T-helper 22 cell (primary cell): ENCODE results near the gene CYB5R3.
"Not testable (repeated sequence)": the region's sequence is repeated elsewhere in the genome, so short reads cannot be mapped to it uniquely, and the experiment has no call there.

ENCODE experiments used
- DNase-seq: peaks from one replicate; pipeline ENCODE4 v3.0.0-alpha.2; 2020; ENCODE audit warnings: low read depth

Gene CYB5R3

GRCh38 chr22:42678894-42679293 is 29.7 kb upstream of the CYB5R3 start:
- no peak for DNase-seq

GRCh38 chr22:42677936-42678335 is 28.7 kb upstream of the CYB5R3 start:
- not testable (repeated sequence) for DNase-seq

DNA sequence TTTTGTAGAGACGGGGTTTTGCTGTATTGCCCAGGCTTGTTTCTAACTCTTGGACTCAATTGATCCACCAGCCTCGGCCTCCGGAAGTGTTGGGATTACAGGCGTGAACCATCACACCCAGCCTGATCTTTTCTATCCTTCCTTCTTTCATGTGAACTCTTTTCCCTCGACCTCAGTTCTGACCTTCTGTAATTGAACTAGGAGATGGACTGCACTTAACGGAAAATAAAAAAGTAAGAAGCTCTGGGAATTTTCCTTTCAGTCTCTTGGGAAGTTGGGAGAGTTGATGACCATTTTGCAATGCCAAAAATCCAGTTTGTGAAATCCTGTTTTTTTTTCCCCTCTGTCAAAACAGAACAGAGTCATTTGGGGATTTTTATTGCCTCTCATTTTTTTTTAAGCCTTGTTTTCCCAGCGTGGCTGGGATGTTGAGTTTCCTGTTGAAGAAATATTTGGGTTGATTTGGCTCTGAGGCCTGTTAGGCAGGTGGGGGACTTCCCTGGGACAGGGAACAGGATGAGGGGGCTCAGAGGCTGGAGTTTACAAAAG is 26.9 kb upstream of the CYB5R3 start:
- no peak for DNase-seq

GRCh38 chr22:42673898-42674401 is 24.8 kb upstream of the CYB5R3 start:
- DNase-seq, result no peak

DNA sequence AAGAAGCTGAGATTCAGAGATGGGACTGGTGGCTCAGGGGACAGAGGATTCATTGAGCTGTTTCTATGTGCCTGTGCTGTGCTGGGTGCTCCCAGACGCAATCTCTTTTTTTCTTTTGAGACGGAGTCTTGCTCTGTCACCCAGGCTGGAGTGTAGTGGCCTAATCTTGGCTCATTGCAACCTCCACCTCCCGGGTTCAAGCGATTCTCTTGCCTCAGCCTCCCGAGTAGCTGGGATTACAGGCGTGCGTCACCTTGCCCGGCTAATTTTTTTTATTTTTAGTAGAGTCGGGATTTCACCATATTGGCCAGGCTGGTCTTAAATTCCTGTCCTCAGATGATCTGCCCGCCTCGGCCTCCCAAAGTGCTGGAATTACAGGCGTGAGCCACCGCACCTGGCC is 23.9 kb upstream of the CYB5R3 start:
- not testable (repeated sequence) for DNase-seq

GRCh38 chr22:42670921-42671709 is 21.9 kb upstream of the CYB5R3 start:
- no peak for DNase-seq

DNA sequence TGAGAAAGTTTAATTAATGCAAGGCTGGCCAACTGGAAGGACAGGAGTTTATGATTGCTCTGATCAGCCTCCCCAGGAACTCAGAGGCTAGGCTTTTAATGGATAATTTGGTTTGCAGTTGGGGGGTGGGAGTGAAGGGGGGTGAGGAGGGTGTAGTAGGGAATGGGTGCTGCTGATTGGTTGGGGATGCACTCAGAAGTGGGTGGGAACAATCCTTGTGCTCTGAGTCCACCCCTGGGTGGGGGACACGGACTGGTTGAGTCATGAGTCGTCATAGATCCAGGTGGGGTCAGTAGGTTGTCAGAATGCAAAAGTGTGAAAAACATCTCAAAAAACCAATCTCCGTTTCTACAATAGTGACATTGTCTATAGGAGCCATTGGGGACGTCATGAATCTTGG is 20.9 kb upstream of the CYB5R3 start:
- no peak for DNase-seq

GRCh38 chr22:42666393-42666792 is 17.2 kb upstream of the CYB5R3 start:
- not testable (repeated sequence) for DNase-seq

GRCh38 chr22:42664976-42665831 is 16.0 kb upstream of the CYB5R3 start:
- no peak for DNase-seq

GRCh38 chr22:42661985-42662831 is 13.0 kb upstream of the CYB5R3 start:
- peak; percentile 51 for DNase-seq

DNA sequence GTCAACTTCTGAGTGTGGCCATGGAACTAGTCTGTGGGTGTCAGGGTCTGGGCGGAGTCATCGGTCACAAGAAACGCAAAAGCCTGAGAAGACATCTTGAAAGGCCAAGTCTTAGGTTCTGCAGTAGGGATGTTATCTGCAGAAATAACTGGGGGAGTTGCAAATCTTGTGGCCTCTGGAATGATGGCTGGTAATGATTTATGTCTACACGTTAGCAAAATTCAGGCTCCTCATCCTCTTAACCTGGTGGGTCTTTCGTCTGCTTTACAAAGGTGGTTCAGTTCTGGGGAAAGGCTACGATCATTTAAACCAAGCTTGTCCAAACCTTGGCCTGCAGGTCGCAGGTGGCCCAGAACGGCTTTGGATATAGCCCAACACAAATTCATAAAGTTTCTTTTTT is 7.4 kb upstream of the CYB5R3 start:
- DNase-seq, result no peak

- no peak for DNase-seq
Observed at GRCh38 chr22:42655693-42656092, 6.5 kb upstream of the CYB5R3 start.

- DNase-seq, result no peak
Observed at GRCh38 chr22:42654436-42655073, 5.4 kb upstream of the CYB5R3 start.

DNA sequence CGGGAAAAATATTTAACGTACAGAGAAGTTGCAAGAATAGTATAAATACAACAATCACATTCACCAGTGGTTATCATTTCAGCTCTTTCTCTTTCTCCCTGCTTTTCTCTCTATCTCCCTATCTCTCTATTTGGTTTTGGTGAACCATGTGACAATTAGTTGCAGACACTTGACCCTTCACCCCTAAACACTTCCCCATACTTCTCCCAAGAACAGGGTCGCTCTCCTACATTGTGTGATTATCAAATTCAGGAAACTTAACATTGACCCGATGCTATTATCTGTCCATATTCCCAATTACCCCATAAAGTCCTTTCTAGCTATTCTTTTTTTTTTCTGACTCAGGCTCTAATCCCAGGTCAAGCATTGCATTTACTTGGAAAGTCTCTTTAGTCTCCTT is 4.8 kb upstream of the CYB5R3 start:
- DNase-seq, result no peak

DNA sequence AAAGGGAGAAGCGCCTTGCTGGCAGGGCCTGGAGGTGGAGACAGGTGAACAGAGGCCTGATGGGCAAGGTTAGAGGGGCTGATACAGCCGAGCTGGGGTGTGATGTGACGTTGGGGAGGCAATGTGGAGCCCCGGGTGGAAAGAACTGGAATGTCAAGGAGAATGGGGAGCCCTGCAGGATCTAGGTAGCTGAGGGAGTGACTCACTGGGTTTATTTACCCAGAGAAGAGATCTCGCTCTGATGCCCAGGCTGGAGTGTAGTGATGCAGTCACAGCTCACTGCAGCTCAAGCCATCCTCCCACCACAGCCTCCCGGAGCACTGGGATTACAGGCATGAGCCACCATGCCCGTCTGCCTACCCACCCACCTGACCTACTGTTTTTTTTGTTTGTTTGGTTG is 1.9 kb upstream of the CYB5R3 start:
- DNase-seq, result no peak

- no peak for DNase-seq
Observed at GRCh38 chr22:42648368-42649245, 585 bp downstream of the CYB5R3 start.

DNA sequence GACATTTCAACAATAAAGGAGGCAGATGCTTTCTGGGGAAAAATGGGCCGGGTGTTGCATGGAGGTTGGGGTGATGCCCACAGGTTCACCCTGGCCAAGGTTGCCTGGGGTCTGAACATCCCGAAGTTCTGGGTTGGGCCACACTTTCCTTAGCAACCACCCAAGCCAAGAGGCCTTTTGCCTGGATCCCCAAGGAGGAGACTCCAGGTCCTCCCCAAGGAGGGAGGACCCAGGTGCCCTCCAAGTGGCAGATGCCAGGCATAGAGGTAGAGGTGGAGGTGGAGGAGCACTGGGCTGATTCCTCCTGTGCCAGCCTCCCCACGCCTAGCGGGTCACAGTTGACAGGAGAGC is 1.2 kb downstream of the CYB5R3 start:
- no peak for DNase-seq

- no peak for DNase-seq
Observed at GRCh38 chr22:42646569-42647525, 2.3 kb downstream of the CYB5R3 start.

- no peak for DNase-seq
Observed at GRCh38 chr22:42645938-42646568, 3.1 kb downstream of the CYB5R3 start.
